GM19240 (cell line): ENCODE results near the gene TMEM121.
A peak's percentile ranks its signal among the peaks of the same experiment; 100 is the strongest.

Source experiments
- DNase-seq: peaks from one replicate; pipeline ENCODE4 v3.0.0; 2011; ENCODE audit warnings: low spot score; ENCODE audit not compliant: insufficient read length

TMEM121 gene

DNA sequence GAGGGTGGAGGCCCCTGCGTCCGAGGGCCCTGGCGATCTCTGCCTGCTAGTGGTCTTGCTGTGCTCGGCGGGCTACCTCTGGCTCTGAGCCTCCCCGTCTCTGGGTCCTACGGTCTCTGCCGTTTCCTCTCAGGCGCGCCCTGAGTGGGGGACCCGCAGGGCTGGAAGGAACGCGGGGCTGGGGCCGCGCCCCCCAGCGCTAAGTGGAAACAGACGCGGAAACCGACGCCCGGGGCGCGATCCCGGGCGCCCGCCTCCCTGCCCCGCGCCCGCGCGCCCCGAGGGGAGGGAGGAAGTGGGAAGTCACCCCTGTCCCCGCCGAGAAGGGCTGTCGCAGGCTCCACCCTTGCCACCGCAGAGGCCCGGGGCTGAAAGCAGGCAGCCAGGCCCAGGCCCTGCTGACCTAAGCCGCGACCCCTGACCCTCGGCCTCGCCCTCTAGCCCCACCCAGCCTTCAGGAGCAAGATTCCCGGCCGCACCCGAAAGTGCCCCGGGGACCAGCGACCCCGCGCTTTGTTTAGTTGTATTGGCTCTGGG lies 38.9 kb upstream of the TMEM121 start:
- no peak for DNase-seq

DNA sequence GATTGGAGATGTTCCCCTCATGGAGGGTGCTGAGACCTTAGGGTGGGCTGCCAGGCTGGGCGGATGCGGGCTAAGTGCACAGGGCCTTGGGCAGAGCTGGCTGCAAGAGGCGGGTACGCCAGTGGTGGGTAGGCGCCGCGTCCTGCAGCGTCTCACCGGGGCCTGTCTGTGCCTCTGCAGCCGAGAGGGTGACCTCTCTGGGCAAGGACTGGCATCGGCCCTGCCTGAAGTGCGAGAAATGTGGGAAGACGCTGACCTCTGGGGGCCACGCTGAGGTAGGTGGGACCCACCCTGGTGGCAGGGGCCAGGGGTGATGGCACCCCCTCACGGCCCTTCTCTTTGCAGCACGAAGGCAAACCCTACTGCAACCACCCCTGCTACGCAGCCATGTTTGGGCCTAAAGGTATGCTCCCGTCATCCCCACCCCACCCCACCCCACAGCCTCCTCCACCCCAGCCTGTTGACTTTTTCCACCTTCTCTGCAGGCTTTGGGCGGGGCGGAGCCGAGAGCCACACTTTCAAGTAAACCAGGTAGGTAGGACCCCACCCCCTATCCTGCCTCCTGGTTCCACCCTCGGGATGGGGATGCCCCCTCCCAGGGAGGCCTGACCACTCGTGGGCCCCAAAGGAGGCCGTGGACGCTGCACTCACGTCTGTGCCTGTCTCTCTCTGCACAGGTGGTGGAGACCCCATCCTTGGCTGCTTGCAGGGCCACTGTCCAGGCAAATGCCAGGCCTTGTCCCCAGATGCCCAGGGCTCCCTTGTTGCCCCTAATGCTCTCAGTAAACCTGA lies 38.2 kb upstream of the TMEM121 start:
- DNase-seq = no peak

DNA sequence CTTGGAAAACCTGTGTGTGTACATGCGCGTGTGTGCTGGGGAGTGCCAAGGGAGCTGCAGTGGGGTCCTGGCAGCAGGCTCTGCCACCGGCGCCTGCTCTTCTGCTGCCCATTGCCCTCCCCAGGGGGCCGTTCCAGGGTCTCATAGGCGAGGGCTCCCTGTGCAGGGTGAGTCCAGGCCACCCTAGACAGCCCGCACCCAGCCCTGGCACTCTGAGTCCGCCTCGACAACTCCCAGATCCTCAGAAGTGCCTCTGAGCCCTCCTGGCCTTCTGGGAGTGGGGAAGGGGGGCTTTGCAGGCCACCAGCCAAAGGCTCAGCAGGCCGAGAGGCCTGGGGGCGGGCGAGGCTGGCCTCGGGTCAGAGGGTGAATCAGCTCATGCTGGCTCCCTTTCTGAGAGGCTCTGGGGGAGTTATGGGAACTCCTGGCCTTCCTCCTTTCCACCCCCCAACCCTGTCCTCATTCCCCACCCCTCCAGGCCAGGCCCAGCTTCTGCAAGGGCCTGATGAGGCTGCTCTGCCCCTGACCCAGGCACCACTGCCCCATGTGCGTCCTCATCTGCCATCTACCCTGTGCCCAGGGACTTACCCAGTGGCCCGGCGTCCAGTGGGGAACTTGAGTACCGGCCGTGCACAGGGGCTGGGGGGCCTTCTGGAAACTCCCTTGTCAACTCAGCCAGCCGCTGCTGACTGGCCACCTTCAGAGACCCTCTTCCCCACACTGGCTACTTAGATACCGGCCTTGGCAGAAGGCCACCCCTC lies 37.4 kb upstream of the TMEM121 start:
- no peak for DNase-seq

DNA sequence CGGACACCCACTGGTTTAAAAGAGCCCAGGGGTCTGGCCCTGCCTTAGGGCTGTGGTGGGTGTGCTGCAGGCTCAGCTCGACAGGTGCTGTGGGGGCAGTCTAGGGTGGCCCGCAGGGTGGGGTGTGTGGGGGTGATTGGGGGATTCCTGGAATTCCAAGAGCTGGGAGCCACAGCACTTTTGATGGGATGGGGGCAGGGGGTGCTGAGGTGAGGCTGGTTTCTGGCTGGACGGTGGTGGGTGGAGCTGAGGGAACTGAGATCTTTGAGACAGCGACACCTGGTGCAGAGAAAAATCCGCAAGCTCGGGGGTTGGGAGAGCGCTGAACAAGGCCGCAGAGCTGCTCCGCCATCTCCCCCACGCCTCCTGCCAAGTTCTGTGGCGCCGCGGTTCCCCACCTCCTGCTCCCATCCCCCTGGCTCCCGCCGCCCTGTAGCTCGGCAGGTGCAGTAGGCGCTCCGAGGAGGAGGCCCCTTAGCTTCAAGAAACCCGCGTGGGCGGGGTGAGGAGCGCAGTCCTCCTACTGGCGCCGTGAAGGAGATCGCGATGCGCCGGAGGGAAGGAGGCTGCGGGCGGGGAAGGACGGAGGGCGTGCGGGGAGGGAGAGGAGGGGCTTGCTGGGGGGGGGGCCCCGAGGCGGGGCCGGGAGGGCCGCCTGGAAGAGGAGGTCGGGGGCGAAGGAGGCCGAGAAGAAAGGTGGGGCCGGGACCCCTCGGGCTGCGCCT lies 36.7 kb upstream of the TMEM121 start:
- DNase-seq = no peak

DNA sequence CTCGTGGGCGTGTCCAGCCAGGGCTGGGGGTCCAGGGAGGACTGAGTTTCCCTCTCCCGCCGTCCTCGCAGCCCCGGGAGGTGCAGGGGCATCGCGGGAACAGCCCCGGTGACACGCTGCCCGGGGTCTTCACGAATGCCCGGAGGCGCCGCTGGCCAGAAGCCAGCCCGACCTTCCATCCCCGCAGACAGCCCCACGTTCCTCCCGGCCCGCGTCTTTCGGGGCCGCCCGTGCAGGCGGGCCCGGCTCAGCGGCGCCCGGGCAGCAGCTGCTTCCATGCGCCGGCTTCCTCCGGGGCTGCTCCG lies 36.2 kb upstream of the TMEM121 start:
- DNase-seq = no peak

DNA sequence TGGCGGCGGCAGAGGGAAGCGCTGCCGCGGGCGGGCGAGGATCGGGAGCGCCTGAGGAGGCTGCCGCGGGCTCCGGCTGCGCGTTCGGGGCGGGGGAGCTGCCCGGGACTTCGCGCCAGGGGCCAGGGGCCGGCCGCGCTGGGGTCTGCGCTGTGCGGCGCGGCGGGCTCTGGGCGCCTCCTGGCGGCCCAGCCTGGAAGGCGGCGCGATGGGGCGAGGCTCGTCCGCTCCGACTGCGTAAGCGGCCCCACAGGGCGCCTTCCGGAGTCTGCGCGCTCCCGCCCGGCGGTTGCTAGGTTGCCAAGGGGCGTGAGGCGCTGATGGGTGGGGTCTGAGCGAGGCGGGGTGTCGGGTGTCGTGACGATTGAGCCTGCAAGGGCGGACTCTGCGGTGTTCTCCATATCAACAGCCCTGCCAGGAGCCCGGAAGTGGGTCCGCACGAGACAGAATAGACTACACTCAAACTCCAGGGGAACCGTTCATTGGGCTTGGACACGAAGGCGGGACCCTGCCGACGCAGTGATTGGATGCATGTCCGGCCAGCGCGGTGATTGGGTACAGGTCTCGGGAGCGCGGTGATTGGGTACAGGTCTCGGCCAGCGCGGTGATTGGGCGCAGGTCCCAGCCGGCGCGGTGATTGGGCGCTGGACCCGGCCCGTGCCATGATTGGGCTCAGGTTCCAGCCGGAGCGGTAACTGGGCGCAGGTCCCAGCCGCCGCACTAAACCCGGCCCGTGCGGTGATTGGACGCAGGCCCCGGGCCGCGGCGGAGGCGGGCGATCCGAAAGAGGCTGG lies 35.6 kb upstream of the TMEM121 start, which contains the start of gene TEDC1:
TEDC1 (plus strand) TSS at position 675 of the 794 bp plus-strand sequence. CDS start 130 bp downstream, outside the sequence.
- DNase-seq = peak; percentile 92

DNA sequence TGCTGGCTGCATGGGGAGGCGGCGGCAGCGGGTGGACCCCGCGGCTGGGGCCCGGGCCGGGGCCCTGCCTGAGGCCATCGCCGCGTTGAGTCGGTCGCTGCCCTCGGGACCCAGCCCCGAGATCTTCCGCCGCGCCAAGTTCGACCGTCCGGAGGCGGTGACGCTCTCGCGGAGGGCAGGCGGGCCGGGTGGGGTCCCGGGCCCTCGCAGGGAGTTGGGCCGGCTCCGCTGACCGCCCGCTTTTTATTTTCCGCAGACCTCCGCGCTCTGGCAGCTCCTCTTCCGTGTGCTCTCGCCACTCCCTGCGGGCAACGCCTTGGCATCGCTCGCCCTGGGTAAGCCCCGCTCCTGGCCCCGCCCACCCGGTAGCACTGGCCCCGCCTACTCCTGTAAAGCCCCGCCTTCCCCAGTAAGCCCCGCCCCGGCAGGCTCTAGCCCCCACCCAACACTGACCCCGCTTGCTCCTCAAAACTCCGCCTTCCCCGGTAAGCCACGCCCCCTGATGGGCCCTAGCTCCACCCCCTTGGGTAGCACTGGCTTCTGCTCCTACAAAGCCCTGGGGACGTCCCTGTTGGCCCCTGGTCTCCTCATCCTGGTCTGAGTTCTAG lies 34.9 kb upstream of the TMEM121 start:
- no peak for DNase-seq

DNA sequence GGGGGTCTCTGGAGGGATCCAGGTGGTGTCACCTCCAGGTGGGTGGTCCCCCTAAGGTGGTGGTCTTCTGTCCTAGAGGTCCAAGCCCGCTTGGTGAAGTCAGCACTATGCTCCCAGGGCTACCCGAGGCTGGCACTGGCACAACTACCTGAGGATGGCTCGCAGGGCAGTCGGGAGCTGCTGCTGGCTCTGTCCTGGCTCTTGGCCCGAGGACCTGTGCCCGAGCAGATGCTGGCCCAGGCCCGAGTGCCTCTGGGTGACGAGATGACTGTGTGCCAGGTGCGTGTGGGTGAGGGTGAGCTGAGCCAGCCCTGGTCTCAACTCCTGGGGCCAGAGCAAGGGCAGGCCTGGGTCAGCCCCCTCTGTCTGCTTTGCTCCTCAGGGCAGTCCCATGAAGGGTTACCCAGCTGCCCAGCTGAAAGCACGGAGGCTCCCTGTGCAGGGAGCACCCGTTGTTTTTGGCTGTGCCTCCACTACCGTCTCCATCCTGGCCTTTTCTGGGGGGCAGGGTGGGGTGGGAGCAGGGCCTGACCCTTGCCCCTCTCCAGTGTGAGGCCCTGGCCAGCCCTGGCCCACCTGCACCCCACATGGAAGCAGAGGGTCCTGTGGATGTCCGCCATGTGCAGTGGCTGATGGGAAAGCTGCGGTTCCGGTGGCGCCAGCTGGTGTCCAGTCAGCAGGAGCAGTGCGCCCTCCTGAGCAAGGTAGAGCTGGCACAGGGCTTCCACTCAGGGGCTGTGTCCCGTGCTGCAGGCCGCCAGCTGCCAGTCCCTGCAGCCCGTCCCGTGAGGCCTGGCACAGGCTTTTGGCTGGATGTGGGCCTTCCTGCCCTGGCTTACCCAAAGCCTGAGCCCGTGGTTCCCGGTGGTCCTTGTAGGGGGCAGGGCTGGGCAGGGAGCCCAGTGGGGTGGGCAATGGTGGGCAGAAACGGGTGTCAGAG lies 34.1 kb upstream of the TMEM121 start:
- DNase-seq = no peak

DNA sequence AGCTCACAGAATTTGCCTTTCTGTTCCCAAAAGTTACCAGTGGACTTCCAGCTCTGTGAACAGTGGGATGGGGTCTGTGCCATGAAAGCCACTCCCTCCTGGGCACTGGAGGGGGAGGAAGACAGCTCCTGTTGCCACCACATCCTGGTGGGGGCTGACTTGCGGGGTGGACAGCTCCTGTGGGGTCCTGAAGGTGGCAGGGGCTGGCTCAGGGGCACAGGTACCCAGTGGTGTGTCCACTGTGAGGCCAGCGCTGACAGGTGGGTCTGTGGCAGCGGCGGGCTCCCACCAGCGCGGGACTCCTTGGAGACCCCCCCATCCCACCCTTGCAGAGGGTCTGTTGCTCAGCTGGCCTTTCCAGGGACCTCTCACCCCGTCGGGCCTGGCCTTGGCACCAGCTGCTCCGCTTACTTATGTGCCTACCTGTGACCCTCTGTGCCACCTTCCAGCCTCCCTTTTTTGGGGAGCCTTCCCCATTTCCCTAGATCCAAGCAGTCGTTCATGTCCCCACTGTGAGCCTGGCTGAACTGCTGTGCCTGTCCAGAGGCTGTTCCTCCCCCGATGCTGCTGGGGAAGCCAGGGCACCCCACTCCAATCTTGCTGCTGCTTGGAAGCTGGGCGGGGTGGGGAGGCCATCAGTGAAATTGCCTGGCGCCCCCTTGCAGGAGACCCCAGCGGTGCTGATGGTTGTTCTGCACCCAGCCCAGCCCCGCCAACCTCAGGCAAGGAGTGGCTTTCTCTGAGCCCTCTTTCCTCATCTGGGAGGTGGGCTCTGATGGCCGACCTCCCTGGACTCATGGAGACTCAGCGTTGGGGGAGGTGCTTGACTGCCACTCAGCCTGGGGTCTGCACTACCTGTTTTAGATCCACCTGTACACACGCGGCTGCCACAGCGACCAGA lies 33.2 kb upstream of the TMEM121 start:
- DNase-seq = no peak

DNA sequence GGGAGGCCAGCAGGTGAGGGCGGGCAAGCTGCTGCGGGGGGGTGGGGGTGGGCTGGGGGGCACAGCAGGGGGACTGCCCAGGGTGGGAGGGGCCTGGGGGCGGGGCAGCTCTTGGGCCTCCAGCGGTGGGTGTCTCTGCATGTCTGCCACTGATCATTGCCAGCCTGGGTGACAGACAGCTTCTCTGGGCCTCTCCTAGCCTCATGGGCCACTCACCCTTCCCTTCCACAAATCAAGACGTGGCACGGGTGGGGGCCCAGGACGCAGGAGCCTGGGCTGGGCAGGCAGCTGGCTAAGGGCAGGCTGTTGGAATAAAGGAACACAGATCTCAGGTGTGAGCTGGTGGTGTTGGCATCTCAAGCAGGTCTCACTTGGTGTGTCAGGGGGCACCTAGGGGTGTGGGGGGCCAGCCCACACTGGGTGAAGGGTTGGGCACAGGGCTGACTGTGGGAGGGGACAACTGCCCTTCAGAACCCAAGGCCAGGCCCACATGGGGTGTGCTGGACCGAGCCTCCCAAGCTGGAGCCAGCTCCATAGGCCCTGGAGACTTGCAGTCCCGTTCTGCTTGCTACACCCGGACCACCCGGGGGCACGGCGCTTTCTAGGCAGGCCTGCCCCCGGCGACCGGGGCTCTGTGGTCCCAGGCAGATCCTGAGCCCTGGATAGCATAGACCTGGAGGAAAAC lies 32.3 kb upstream of the TMEM121 start:
- DNase-seq = no peak

DNA sequence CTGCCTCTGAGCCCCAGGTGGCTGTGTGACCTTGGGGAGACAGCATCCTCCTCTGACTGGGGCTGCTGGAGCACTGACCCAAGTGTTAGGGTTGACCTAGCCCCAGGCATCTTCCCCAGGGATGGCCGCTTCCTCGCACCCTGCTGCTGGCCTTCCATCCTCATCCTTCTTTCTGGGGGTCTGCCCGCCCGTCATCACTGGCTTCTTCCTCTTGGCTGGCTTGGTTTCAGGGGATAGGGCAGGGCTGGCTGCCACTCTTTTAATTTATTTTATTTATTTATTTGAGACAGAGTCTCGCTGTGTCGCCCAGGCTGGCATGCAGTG lies 31.8 kb upstream of the TMEM121 start:
- DNase-seq = no peak

DNA sequence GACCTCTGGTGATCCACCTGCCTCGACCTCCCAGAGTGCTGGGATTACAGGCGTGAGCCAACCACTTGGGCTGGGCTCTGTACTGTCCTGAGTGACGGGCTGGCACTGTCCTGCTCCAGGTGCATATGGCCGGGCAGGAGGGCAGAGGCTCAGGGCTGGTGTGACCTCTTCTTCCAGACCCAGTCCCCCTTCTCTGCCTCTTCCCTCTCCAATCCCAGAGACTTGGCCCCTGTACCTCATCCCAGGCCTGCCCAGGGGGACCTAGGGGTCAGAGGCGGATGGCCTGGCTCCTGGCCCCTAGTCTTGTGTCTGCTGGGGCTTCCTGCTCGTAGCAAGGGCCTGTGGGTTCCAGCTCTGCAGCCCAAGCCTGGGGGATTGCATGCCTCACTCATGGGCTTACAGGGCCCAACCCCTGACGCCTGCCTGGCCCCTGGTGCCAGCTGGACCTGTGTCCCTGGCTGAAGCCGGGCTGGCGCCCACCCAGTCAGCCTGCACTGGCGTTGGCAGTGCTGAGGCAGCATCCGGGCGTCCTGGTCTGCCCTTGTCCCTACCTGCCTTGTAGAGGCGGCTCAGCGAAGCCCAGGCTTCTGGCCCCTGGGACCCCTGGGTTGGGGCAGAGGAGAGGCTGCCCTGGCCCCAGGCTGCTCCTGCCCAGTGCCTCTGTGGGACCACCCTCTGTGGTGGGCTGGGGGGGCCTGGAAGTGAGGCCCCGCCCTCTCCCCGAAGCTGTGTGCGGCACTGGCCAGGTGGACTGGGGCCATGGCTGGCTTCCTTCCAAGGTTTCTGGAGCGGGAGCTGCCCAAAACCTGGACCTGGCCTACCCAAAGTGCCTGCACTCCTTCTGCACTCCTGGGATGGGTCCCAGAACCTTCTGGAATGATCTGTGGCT lies 31.0 kb upstream of the TMEM121 start:
- DNase-seq = no peak

DNA sequence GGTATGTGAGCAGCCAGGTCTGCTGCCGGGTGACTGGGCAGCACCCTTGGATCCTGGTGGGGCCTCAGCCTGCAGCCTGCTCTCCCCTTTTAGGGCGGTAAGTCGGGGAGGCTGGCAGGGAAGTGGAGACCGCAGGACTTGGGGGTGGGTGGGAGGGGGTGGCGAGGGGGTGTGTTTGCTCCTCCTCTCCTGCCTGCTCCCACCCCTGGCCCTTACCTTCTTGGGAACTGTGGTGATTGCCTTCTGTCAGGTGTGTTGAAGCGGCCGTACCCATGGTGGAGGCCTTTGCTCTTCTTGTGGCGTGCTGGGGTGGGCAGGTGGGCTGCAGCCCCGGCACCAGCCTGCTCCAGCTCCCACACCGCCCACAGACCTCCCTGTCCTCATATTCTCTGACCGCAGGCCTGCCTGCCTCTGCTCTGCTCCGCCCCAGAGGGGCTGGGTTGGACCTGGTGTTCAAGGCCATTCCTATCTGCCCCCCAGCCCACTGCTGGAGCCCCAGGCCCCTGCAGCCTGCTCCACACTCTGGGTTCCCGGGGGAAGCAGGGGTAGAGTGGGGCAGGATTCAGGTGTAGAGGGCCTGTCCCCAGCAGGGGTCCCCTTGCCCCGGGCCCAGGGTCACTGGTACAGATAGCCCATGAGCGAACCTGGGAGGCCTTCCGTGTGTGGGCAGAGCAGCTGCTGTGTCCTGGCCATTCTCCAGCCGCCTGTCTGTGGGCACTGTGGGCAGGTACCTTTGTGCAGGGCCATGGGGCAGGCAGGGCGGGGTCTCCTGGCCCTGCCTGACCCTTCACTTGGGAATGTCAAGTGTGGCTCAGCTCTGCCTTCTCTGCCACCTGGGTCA lies 30.2 kb upstream of the TMEM121 start:
- DNase-seq = no peak

DNA sequence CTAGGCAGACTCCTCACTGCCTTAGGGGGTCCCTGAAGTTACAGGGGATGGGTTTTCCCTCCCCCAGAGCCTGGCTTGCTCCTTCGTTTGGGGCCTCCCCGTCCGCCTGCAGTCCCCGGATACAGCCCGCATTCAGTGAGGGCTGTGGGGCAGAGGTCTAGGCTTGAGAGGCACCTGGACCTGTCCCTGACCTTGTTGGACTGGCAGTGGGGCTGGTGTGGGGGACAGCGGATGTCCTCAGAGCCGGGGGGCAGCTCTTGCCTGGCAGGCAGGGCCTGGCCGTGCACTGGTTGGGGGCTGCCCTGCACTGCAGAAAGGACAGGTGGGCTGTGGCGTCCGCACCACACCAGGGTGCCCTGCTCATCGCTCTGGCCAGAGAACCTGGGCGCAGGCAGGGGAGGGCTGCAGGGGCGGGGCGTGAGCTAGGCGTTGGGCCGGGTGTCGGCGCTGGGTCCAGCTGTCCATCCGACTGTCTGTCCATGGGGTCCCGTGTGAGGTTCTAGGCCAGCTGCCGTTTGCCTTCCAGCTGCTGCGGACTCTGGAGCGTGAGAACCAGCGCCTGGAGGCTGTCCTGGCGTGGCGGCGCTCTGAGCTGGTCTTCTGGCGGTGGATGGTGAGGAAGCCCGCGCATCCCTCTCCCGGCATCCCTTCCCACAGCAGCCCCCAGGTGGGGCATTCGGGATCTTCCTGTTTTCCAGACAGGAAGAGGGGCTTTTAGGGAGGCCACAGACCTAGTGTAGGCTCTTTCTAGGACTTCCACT lies 29.4 kb upstream of the TMEM121 start:
- no peak for DNase-seq

DNA sequence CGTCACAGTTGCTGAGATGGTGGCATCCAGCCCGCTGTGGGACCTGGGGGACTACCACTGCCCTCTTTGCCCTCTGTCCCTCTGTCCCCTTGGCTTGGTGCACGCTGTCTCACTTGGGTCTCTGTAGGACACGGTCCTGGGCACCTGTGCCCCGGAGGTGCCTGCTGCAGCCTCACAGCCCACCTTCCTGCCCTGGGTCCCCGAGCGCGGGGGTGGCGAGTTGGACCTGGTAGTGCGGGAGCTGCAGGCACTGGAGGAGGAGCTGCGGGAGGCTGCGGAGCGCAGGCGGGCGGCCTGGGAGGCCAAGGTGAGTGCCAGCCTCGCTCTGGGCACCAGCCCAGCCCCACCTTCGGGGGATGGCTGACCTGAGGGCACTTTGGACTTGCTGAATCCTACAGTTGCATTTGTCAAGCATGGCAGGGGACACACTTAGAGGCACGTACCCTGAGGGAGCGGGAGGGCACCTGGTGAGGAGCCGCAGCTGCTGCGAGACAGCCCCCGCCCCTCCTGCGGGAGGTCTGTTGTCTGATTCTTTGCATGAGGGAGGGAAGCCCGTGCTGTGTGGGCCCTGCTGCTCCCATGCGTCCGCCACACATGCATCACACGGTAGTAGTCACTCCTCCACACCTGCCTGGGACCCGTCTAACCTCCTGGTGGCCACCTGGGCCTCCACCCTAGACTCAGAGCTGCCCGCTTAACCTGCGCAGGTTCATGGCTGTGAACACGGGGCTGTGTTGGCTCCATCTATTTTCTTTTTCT lies 28.5 kb upstream of the TMEM121 start:
- DNase-seq = no peak
